Activated CD4-positive, alpha-beta T cell treated with anti-CD3 and anti-CD28 coated beads for 48 hours (primary cell): Measurements from ENCODE around the gene EWSR1.

Experiments
- DNase-seq: peaks from one replicate; pipeline ENCODE4 v3.0.0-alpha.2; 2020

Gene EWSR1

GRCh38 chr22:29307596-29308147 lies 39.6 kb downstream of the EWSR1 start:
- DNase-seq = no peak

GRCh38 chr22:29308148-29308790 lies 40.2 kb downstream of the EWSR1 start:
- DNase-seq = no peak

GRCh38 chr22:29308791-29309262 lies 40.8 kb downstream of the EWSR1 start:
- DNase-seq = peak; percentile 41

GRCh38 chr22:29309332-29310064 lies 41.4 kb downstream of the EWSR1 start:
- no peak for DNase-seq

GRCh38 chr22:29310065-29310862 lies 42.2 kb downstream of the EWSR1 start:
- no peak for DNase-seq

GRCh38 chr22:29310863-29311339 lies 42.8 kb downstream of the EWSR1 start:
- DNase-seq = peak; percentile 80

GRCh38 chr22:29311464-29312217 lies 43.6 kb downstream of the EWSR1 start:
- DNase-seq = no peak

GRCh38 chr22:29312218-29313125 lies 44.4 kb downstream of the EWSR1 start:
- DNase-seq = no peak

GRCh38 chr22:29313126-29313575 lies 45.1 kb downstream of the EWSR1 start:
- peak; percentile 60 for DNase-seq

GRCh38 chr22:29313576-29314466 lies 45.8 kb downstream of the EWSR1 start:
- no peak for DNase-seq

GRCh38 chr22:29314537-29315285 lies 46.6 kb downstream of the EWSR1 start:
- no peak for DNase-seq

- DNase-seq = no peak
These were observed 47.4 kb downstream of the EWSR1 start, which contains the start of gene RASL10A for GRCh38 chr22:29315286-29316140. RASL10A (minus strand) TSS chr22:29315697; CDS start chr22:29315246, 451 bp downstream.

GRCh38 chr22:29316141-29316828 lies 48.2 kb downstream of the EWSR1 start:
- DNase-seq = no peak

GRCh38 chr22:29317827-29318454 lies 49.9 kb downstream of the EWSR1 start:
- no peak for DNase-seq

- DNase-seq = no peak
These were observed 51.0 kb downstream of the EWSR1 start for GRCh38 chr22:29319072-29319471.

- no peak for DNase-seq
These were observed 52.5 kb downstream of the EWSR1 start for GRCh38 chr22:29320546-29320945.

GRCh38 chr22:29323641-29324040 lies 55.6 kb downstream of the EWSR1 start:
- DNase-seq = no peak
